ENCODE measurements around the gene PRR36. TPM values are rescaled to one million over a fixed set of nuclear protein-coding genes. Genes with fewer than 3 reads are reported as not detected.
A peak's percentile ranks its signal among the peaks of the same experiment; 100 is the strongest.

Gene PRR36
- total RNA-seq, 1 experiment from 2014 or later = not detected

DNA sequence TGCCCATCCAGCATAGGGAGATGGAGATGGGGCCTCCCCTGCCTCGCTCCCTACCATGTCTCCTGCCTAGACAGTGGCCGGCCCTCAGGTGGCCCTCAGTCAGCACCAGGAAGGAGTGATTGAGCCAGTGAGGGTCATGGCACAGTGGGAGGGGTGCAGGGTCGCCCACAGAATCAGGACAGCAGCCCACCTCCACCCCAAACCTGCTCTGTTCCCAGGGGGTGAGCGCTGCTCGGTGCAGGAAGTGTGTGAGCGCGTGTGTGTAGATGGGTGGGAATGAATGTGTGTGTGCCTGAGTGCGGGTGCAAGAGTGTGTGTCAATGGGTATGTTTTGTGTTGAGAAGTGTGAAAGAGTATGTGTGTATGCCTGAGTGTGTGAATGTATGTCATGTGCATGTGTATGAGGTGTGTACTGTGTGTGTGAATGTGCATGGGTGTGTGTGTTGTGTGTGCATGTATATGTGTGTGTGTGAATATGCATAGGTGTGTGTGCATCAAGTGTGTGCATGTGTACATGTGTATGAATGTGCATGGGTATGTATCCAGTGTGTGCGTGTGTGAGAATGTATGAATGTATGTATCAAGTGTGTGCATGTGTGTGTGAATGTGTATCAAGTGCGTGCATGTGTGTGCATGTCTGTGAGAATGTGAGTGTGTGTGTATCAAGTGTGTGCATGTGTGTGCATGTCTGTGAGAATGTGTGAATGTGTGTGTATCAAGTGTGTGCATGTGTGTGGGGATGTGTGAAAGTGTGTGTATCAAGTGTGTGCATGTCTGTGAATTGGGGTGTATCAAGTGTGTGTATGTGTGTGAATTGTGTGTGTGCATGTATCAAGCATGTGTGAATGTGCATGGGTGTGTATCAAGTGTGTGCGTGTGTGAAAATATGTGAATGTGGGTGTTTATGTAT, 32.2 kb downstream of the PRR36 start:
- in situ Hi-C loops (cut with HindIII; ENCODE audit: low pct_unique_long_range_greater_than_20kb, low sequenced_read_pairs) = no loop called here
- no peak for DNase-seq (ENCODE audit: low read depth)

- in situ Hi-C loops (cut with HindIII; ENCODE audit: low pct_unique_long_range_greater_than_20kb, low sequenced_read_pairs) = no loop called here
- DNase-seq (ENCODE audit: low read depth) = no peak
Observed at GRCh38 chr19:7840629-7841028, 33.6 kb downstream of the PRR36 start.

DNA sequence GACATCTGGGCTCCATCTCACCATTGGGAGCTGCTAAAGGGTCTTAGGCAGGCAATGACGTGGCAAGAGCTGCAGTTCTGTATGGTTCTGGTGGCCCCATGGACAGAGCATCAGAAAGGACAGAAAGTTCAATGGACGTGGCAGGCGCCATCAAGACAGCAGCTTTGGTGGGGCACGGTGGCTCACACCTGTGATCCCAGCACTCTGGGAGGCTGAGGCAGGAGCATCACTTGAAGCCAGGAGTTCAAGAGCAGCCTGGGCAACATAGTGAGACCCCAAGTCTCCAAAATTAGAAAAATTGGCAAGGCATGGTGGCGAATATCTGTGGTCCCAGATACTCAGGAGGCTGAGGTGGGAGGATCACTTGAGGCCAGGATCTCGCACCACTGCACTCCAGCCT, 34.7 kb downstream of the PRR36 start:
- in situ Hi-C loops (cut with HindIII; ENCODE audit: low pct_unique_long_range_greater_than_20kb, low sequenced_read_pairs) = no loop called here
- no peak for DNase-seq (ENCODE audit: low read depth)

DNA sequence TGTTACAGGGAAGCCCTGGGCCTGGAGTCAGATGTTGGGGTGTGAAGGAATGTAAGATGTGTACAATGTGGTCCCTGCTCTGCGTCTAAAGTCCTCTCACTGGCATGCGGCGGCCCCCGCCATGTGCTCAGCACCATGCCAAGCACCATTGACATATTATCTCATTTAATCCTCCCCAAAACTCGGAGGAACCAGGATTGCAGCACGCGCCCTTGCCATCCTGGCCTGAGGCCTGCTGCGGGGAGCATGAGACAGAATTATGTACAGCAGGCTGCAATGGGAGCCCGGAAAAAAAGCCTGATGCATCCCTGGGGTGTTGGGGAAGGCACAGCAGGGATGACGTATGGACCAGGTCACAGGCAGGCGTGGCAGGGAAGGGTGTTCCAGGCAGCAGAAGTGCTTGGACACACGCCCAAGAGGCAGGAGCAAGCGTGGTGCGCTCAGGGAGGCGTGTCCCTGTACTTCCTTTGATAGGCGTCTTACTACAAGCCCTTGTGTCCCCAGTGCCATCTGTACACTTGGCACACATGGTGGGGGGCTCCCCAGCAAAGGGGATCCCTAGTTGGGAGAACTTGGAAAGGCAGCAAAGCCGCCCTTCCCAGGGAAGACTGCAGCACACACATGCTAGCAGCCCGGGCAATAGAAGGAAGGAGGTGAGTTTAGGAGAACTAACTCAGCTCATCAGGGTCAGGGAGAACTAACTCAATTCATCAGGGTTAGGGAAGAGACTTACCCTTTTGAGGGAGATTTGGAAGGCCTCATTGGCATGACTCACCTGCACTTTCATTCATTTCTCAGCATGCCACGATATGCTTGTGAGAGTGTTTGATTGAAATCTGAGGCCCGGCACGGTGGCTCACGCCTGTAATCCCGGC, 40.7 kb downstream of the PRR36 start:
- peak; percentile 58 for DNase-seq (ENCODE audit: low read depth)
- in situ Hi-C loops (cut with HindIII; ENCODE audit: low pct_unique_long_range_greater_than_20kb, low sequenced_read_pairs) = no loop called here

DNA sequence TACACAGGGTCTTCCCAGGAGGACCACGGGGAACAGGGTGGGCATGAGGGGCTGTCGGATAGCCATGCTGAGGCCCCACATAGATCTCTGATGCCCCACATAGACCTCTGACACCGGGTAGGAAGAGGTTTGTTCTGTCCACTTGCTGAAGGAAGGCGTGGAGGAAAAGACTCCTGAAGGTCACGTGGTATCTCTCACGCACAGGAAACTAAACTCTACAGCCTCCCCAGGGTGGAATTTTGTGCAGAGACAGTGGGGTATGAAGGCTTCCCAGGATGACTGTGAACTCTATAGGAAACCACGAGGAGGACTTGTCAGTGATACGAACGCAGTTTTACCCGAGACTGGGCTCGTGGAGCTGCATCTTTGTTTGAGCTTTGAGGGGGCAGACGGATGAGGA, 41.4 kb downstream of the PRR36 start:
- in situ Hi-C loops (cut with HindIII; ENCODE audit: low pct_unique_long_range_greater_than_20kb, low sequenced_read_pairs) = no loop called here

DNA sequence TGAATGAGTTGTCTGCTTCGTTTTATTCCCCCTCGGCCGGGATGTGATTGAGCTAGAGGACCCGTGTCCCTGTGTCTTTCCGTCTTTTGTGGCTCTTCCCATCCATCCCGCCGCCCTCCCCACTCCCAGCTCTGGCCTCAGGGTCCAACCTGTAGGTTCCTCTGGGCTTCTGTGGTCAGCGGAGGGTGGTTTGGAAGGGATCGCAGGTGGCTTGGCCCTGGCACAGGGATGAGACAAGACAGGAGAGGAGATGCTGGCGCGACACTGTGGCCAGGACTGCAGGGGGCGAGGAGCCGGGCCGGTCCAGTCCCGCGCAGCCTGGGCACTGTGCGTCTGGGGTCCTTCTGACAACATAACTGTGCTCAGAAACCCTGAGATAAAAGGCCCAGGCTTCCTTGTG, 42.2 kb downstream of the PRR36 start:
- no peak for DNase-seq (ENCODE audit: low read depth)
- in situ Hi-C loops (cut with HindIII; ENCODE audit: low pct_unique_long_range_greater_than_20kb, low sequenced_read_pairs) = no loop called here

More for the DNA sequence above, 41.4 kb downstream of the PRR36 start:
- DNase-seq (ENCODE audit: low read depth) = no peak

DNA sequence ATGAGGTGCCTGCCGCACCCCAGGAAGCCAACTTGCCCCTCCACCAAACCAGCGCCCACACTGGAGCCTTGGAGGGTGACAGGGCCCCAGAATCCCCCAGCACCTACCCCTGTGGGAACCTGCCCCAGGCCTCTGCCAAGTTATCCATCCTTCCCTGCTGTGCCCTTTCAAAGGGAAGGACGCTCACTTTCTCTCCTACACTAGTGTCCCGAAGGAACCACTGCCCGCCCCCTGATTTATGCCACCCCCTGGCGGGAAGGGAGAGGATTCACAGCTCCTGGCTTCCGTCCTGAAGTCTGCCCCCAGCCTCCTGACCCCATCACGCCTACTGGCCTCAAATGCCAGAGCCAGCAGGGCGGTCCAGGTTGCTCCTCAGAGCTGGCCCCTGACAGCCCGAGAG, 42.7 kb downstream of the PRR36 start:
- in situ Hi-C loops (cut with HindIII; ENCODE audit: low pct_unique_long_range_greater_than_20kb, low sequenced_read_pairs) = no loop called here
- no peak for DNase-seq (ENCODE audit: low read depth)

GRCh38 chr19:7830823-7831222, 43.4 kb downstream of the PRR36 start:
- DNase-seq (ENCODE audit: low read depth) = no peak
- in situ Hi-C loops (cut with HindIII; ENCODE audit: low pct_unique_long_range_greater_than_20kb, low sequenced_read_pairs) = no loop called here

DNA sequence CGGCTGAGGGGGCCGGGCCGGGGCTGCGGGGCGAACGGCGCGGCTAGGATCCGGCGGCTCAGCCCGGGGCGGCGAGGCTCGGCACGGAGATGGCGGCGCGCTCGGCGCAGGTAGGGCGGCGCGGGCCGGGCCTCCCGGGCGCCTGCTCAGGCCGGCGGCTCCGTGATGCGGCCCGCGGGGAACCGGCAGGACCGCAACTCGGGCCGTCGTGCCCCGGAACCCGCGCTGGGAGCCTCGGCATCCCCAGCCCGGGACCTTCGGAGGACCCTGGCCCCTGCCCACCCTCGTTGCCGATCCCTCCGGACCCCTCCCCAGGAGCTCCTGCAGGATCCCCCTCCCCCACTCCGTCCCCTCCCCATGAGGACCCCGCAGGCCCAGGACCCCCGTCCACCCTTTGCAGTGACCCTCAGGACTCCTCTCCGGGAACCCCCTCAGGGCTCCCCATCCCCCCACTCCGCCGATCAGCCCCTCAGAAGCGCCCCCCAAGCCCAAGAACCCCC, 43.9 kb downstream of the PRR36 start:
- in situ Hi-C loops (cut with HindIII; ENCODE audit: low pct_unique_long_range_greater_than_20kb, low sequenced_read_pairs) = no loop called here
- DNase-seq (ENCODE audit: low read depth) = no peak

GRCh38 chr19:7829561-7830271, 44.5 kb downstream of the PRR36 start, which contains the start of gene EVI5L:
Gene EVI5L (plus strand): TSS chr19:7830218. CDS start chr19:7846543, 16,325 bp downstream.
- in situ Hi-C loops (cut with HindIII; ENCODE audit: low pct_unique_long_range_greater_than_20kb, low sequenced_read_pairs) = no loop called here
- DNase-seq (ENCODE audit: low read depth) = peak; percentile 99

GRCh38 chr19:7829166-7829520, 45.0 kb downstream of the PRR36 start:
- in situ Hi-C loops (cut with HindIII; ENCODE audit: low pct_unique_long_range_greater_than_20kb, low sequenced_read_pairs) = no loop called here

GRCh38 chr19:7823686-7824301, 50.4 kb downstream of the PRR36 start:
- in situ Hi-C loops (cut with HindIII; ENCODE audit: low pct_unique_long_range_greater_than_20kb, low sequenced_read_pairs) = no loop called here
- no peak for DNase-seq (ENCODE audit: low read depth)

More at GRCh38 chr19:7829166-7829520, 45.0 kb downstream of the PRR36 start:
- DNase-seq (ENCODE audit: low read depth) = no peak

- DNase-seq (ENCODE audit: low read depth) = no peak
- in situ Hi-C loops (cut with HindIII; ENCODE audit: low pct_unique_long_range_greater_than_20kb, low sequenced_read_pairs) = no loop called here
Observed at GRCh38 chr19:7822910-7823515, 51.2 kb downstream of the PRR36 start.

GRCh38 chr19:7820588-7820987, 53.6 kb downstream of the PRR36 start:
- no peak for DNase-seq (ENCODE audit: low read depth)
- in situ Hi-C loops (cut with HindIII; ENCODE audit: low pct_unique_long_range_greater_than_20kb, low sequenced_read_pairs) = no loop called here

DNA sequence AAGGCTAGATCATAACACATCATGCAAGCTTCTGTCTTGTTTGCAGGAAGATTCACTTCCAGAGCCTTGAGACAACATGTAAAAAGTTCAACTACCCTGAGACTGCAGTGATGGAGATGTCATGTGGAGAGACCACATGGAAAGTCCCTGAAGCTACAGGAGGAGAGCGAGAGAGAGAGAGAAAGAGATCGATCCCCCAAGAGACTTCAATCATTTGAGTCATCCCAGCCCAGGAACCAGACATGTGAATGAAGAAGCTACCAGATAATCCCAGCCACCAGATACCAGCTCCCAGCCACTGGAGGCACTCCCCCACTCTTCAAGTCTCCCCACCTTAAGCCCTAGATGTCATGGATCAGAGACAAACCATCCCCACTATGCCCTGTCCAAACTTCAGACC, 54.9 kb downstream of the PRR36 start:
- in situ Hi-C loops (cut with HindIII; ENCODE audit: low pct_unique_long_range_greater_than_20kb, low sequenced_read_pairs) = no loop called here
- no peak for DNase-seq (ENCODE audit: low read depth)

- no peak for DNase-seq (ENCODE audit: low read depth)
- in situ Hi-C loops (cut with HindIII; ENCODE audit: low pct_unique_long_range_greater_than_20kb, low sequenced_read_pairs) = no loop called here
Observed at GRCh38 chr19:7818806-7819205, 55.4 kb downstream of the PRR36 start.

All from Caki2 (cell line).